Left renal pelvis (tissue), 4 donors: ENCODE results near the gene CMPK2. TPM values are rescaled to one million over a fixed set of nuclear protein-coding genes. Genes with fewer than 3 reads are reported as not detected.
A peak's percentile ranks its signal among the peaks of the same experiment; 100 is the strongest.
"Not testable (repeated sequence)": the region's sequence is repeated elsewhere in the genome, so short reads cannot be mapped to it uniquely, and the experiment has no call there.

Experiments
- DNase-seq, 4 donors: peaks; one replicate each; pipeline ENCODE4 v3.0.0-alpha.2; 2013; ENCODE audit warnings: low read depth in 4 of 4, low spot score in 3 of 4
- polyA plus RNA-seq, 4 donors: library from polyadenylated mRNA; unstranded; fragments of 120-200 nt; gene quantifications; one replicate each; pipeline ENCODE4 v1.2.1, GENCODE V29; 2013; ENCODE audit not compliant: insufficient read length in 4 of 4

CMPK2 gene
- polyA plus RNA-seq, 4 donors = 3.3 to 6.9 (median 4.7) TPM

GRCh38 chr2:6881516-6881915 is 15.8 kb upstream of the CMPK2 start:
- DNase-seq = no peak

GRCh38 chr2:6881046-6881445 is 15.3 kb upstream of the CMPK2 start:
- DNase-seq = no peak

- no peak for DNase-seq
Measured at GRCh38 chr2:6880200-6880733, 14.6 kb upstream of the CMPK2 start.

GRCh38 chr2:6879011-6879410 is 13.3 kb upstream of the CMPK2 start:
- DNase-seq = no peak

- no peak for DNase-seq
Measured at GRCh38 chr2:6878549-6878948, 12.8 kb upstream of the CMPK2 start.

- DNase-seq = no peak
Measured at GRCh38 chr2:6877402-6878304, 11.9 kb upstream of the CMPK2 start, which contains the start of gene RSAD2. RSAD2 (plus strand) TSS chr2:6877777; CDS start chr2:6877801, 24 bp downstream.

- no peak for DNase-seq
Measured at GRCh38 chr2:6876309-6876708, 10.6 kb upstream of the CMPK2 start.

- DNase-seq = no peak
Measured at GRCh38 chr2:6874032-6874431, 8.3 kb upstream of the CMPK2 start.

- no peak for DNase-seq
Measured at GRCh38 chr2:6872394-6872793, 6.7 kb upstream of the CMPK2 start.

- DNase-seq = no peak
Measured at GRCh38 chr2:6866982-6867381, 1.3 kb upstream of the CMPK2 start.

GRCh38 chr2:6866275-6866671 is 566 bp upstream of the CMPK2 start:
- DNase-seq = peak in 1 of 4 donors; percentile 28

- DNase-seq = no peak
Measured at GRCh38 chr2:6864923-6865345, 773 bp downstream of the CMPK2 start.

GRCh38 chr2:6864231-6864754 is 1.4 kb downstream of the CMPK2 start:
- no peak for DNase-seq

- no peak for DNase-seq
Measured at GRCh38 chr2:6863792-6864191, 1.9 kb downstream of the CMPK2 start.

GRCh38 chr2:6860296-6860695 is 5.4 kb downstream of the CMPK2 start:
- DNase-seq = no peak

- not testable (repeated sequence) for DNase-seq
Measured at GRCh38 chr2:6858466-6859027, 7.2 kb downstream of the CMPK2 start.

- no peak for DNase-seq
Measured at GRCh38 chr2:6856548-6856920, 9.2 kb downstream of the CMPK2 start.

GRCh38 chr2:6855860-6856547 is 9.7 kb downstream of the CMPK2 start:
- DNase-seq = no peak

- DNase-seq = no peak
Measured at GRCh38 chr2:6854416-6854815, 11.3 kb downstream of the CMPK2 start.

GRCh38 chr2:6852195-6852594 is 13.5 kb downstream of the CMPK2 start:
- DNase-seq = no peak
